HepG2 (cell line): ENCODE measurements around the gene DHRS1. TPM values are rescaled to one million over a fixed set of nuclear protein-coding genes. Genes with fewer than 3 reads are reported as not detected.

Experiments
- ATF7 ChIP-seq, 2 experiments: fragments of 450-650 bp in 1 of 2; sonication (generic) in 1 of 2; formaldehyde crosslinking in 1 of 2; IDR thresholded peaks; 2 replicates each; pipeline versions ENCODE4 v1.4.0 to v1.6.1; 2016 to 2020; ENCODE audit warnings: antibody characterized with exemption in 1 of 2, mild to moderate bottlenecking in 1 of 2, missing genetic modification reagents in 1 of 2
- ATRX ChIP-seq: sonication (generic); formaldehyde crosslinking; IDR thresholded peaks from 2 replicates; pipeline ENCODE4 v1.4.0; 2020; ENCODE audit warnings: missing genetic modification reagents, borderline replicate concordance
- CENPX ChIP-seq: sonication (generic); formaldehyde crosslinking; IDR thresholded peaks from 2 replicates; pipeline ENCODE4 v1.9.0; 2021; ENCODE audit warnings: mild to moderate bottlenecking, missing genetic modification reagents, moderate library complexity
- CREB1 ChIP-seq, 2 experiments: fragments of 450-650 bp in 1 of 2; IDR thresholded peaks; 2 replicates each; pipeline ENCODE4 v1.6.1; 2016 to 2017; ENCODE audit warnings: control low read depth in 1 of 2, mild to moderate bottlenecking in 1 of 2, missing compliant biosample characterization in 1 of 2, missing genetic modification characterization in 1 of 2
- ETV6 ChIP-seq: sonication (generic); formaldehyde crosslinking; conservative IDR thresholded peaks from 2 replicates; pipeline ENCODE4 v1.4.0; 2020; ENCODE audit warnings: missing genetic modification reagents
- HMGA1 ChIP-seq: sonication (generic); formaldehyde crosslinking; conservative IDR thresholded peaks from 2 replicates; pipeline ENCODE4 v1.4.0; 2020; ENCODE audit warnings: missing genetic modification reagents
- JUND ChIP-seq: sonication (generic); formaldehyde crosslinking; IDR thresholded peaks from 2 replicates; pipeline ENCODE4 v1.8.0; 2022; ENCODE audit warnings: mild to moderate bottlenecking, missing genetic modification reagents
- KDM4B ChIP-seq: sonication (generic); formaldehyde crosslinking; IDR thresholded peaks from 2 replicates; pipeline ENCODE4 v1.4.0; 2020; ENCODE audit warnings: missing genetic modification reagents
- LBX2 ChIP-seq: sonication (generic); formaldehyde crosslinking; IDR thresholded peaks from 2 replicates; pipeline ENCODE4 v1.5.0; 2020; ENCODE audit warnings: missing genetic modification reagents, mild to moderate bottlenecking, borderline replicate concordance
- MLXIP ChIP-seq: sonication (generic); formaldehyde crosslinking; IDR thresholded peaks from 2 replicates; pipeline ENCODE4 v1.9.0; 2021; ENCODE audit warnings: missing genetic modification reagents, borderline replicate concordance
- NFKBIZ ChIP-seq: IDR thresholded peaks from 2 replicates; pipeline ENCODE4 v1.6.1; 2018; ENCODE audit warnings: missing genetic modification reagents, missing compliant biosample characterization
- PHF5A ChIP-seq: IDR thresholded peaks from one replicate; pipeline ENCODE4 v1.6.1; 2018; ENCODE audit warnings: low read depth, missing genetic modification reagents; ENCODE audit not compliant: unreplicated experiment
- SALL2 ChIP-seq: sonication (generic); formaldehyde crosslinking; IDR thresholded peaks from 2 replicates; pipeline ENCODE4 v1.8.1; 2023; ENCODE audit warnings: mild to moderate bottlenecking, missing genetic modification reagents, inconsistent platforms
- SOX5 ChIP-seq: IDR thresholded peaks from 2 replicates; pipeline ENCODE4 v1.6.1; 2016; ENCODE audit warnings: borderline replicate concordance
- U2AF1 ChIP-seq: fragments of 200-400 bp; formaldehyde crosslinking; optimal IDR thresholded peaks from 2 replicates; pipeline ENCODE3; 2017; ENCODE audit warnings: mild to moderate bottlenecking, low read depth, low read length
- XBP1 ChIP-seq: sonication (generic); formaldehyde crosslinking; IDR thresholded peaks from 2 replicates; pipeline ENCODE4 v1.5.0; 2020; ENCODE audit warnings: missing genetic modification reagents
- ZFP36L1 ChIP-seq: sonication (generic); formaldehyde crosslinking; IDR thresholded peaks from 2 replicates; pipeline ENCODE4 v1.8.0; 2022; ENCODE audit warnings: mild to moderate bottlenecking, missing genetic modification reagents, moderate library complexity
- ZNF136 ChIP-seq: sonication (generic); formaldehyde crosslinking; IDR thresholded peaks from 2 replicates; pipeline ENCODE4 v1.8.1; 2022; ENCODE audit warnings: low read depth, mild to moderate bottlenecking, moderate library complexity, missing genetic modification reagents
- ZNF160 ChIP-seq: sonication (generic); formaldehyde crosslinking; IDR thresholded peaks from 2 replicates; pipeline ENCODE4 v1.8.0; 2022; ENCODE audit warnings: mild to moderate bottlenecking, inconsistent platforms, missing genetic modification reagents
- ZNF616 ChIP-seq: sonication (generic); formaldehyde crosslinking; IDR thresholded peaks from 2 replicates; pipeline ENCODE4 v1.5.0; 2020; ENCODE audit warnings: low read depth, mild to moderate bottlenecking, missing genetic modification reagents
- ZNF709 ChIP-seq: sonication (generic); formaldehyde crosslinking; IDR thresholded peaks from 2 replicates; pipeline ENCODE4 v1.5.0; 2020; ENCODE audit warnings: mild to moderate bottlenecking, missing genetic modification reagents
- polyA plus RNA-seq, 8 experiments: library from polyadenylated mRNA; depleted of rRNA in 3 of 8; stranded (reverse) in 7 of 8; unstranded in 1 of 8; fragments of >200 nt; fragmentation: Illumina TruSeq in 4 of 8; extraction: Trizol in 4 of 8; gene quantifications; 2 replicates each; pipeline versions ENCODE4 v1.2.1 to v1.2.3, GENCODE V29; 2011 to 2016; ENCODE audit warnings: low read depth in 4 of 8, missing spikeins in 1 of 8, mixed read lengths in 1 of 8; ENCODE audit not compliant: insufficient read depth in 1 of 8
- total RNA-seq, 5 experiments: library from RNA; depleted of rRNA; stranded (reverse); fragments of >200 nt; fragmentation: Illumina TruSeq; extraction: Trizol; gene quantifications; 2 replicates each; pipeline ENCODE4 v1.2.3, GENCODE V29; 2016; ENCODE audit warnings: low read depth in 1 of 5
- TF ChIP-seq, protein P1 (sequence below): sonication (generic); formaldehyde crosslinking; IDR thresholded peaks from 2 replicates; pipeline ENCODE4 v1.8.1; 2023; ENCODE audit warnings: missing genetic modification reagents, mild to moderate bottlenecking, borderline replicate concordance
- TF ChIP-seq, protein P2 (sequence below): sonication (generic); formaldehyde crosslinking; IDR thresholded peaks from 2 replicates; pipeline ENCODE4 v1.4.0; 2020; ENCODE audit warnings: missing genetic modification reagents

DHRS1 gene
- total and polyA plus RNA-seq, 2 of the 13 experiments (the other 11 are each of a cell fraction or from before 2014, with no cell fraction given) = 49.8 to 60.8 TPM

GRCh38 chr14:24241829-24242443 is 57.6 kb downstream of the DHRS1 start (continued):
- no peak for TF ChIP-seq MLXIP (CRISPR knock-in tag)
- no peak for TF ChIP-seq XBP1
- TF ChIP-seq ETV6 = peak; percentile 84; the same call in 1 of the 2 replicates
- TF ChIP-seq ATF7 (IDR thresholded peaks at IDR 0.05) = no peak
- no peak for TF ChIP-seq ATF7 (CRISPR knock-in tag; IDR thresholded peaks at IDR 0.05)
- no peak for TF ChIP-seq CENPX
- no peak for TF ChIP-seq ZNF136
- 0 out of 2 replicates have a peak, but pooled peaks have one; percentile 47 for TF ChIP-seq JUND (CRISPR knock-in tag)
- TF ChIP-seq SOX5 (CRISPR knock-in tag) = no peak; the same call in 1 of the 2 replicates
- peak; percentile 91 for TF ChIP-seq PHF5A
- TF ChIP-seq CREB1 (IDR thresholded peaks at IDR 0.05) = no peak
- TF ChIP-seq CREB1 (CRISPR knock-in tag; IDR thresholded peaks at IDR 0.05) = no peak
- no peak; the same call in 1 of the 2 replicates for TF ChIP-seq NFKBIZ (CRISPR knock-in tag)
- TF ChIP-seq KDM4B (CRISPR knock-in tag) = no peak
- no peak for TF ChIP-seq U2AF1
- TF ChIP-seq, protein P1, sequence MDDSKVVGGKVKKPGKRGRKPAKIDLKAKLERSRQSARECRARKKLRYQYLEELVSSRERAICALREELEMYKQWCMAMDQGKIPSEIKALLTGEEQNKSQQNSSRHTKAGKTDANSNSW (CRISPR knock-in tag) = no peak
- no peak for TF ChIP-seq ZNF160 (CRISPR knock-in tag)
- no peak for TF ChIP-seq SALL2 (CRISPR knock-in tag)
- TF ChIP-seq ZFP36L1 = no peak
- no peak for TF ChIP-seq ZNF616
- TF ChIP-seq ATRX (CRISPR knock-in tag) = no peak
- no peak; the same call in 1 of the 2 replicates for TF ChIP-seq LBX2
- TF ChIP-seq, protein P2, sequence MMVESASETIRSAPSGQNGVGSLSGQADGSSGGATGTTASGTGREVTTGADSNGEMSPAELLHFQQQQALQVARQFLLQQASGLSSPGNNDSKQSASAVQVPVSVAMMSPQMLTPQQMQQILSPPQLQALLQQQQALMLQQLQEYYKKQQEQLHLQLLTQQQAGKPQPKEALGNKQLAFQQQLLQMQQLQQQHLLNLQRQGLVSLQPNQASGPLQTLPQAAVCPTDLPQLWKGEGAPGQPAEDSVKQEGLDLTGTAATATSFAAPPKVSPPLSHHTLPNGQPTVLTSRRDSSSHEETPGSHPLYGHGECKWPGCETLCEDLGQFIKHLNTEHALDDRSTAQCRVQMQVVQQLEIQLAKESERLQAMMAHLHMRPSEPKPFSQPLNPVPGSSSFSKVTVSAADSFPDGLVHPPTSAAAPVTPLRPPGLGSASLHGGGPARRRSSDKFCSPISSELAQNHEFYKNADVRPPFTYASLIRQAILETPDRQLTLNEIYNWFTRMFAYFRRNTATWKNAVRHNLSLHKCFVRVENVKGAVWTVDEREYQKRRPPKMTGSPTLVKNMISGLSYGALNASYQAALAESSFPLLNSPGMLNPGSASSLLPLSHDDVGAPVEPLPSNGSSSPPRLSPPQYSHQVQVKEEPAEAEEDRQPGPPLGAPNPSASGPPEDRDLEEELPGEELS (CRISPR knock-in tag) = no peak
- no peak for TF ChIP-seq HMGA1 (CRISPR knock-in tag)
- no peak for TF ChIP-seq ZNF709 (CRISPR knock-in tag)
